BLaER1 (cell line): ENCODE results near the gene FOXA2.
A peak's percentile ranks its signal among the peaks of the same experiment; 100 is the strongest.

ENCODE experiments used
- H3K27ac ChIP-seq: shearing (Covaris generic); formaldehyde crosslinking; 2 replicates; pipeline ENCODE4 v1.8.1; 2022
- H3K27me3 ChIP-seq: shearing (Covaris generic); formaldehyde crosslinking; 2 replicates; pipeline ENCODE4 v1.8.1; 2022
- H3K36me3 ChIP-seq: shearing (Covaris generic); formaldehyde crosslinking; 2 replicates; pipeline ENCODE4 v1.8.1; 2022
- H3K4me1 ChIP-seq: shearing (Covaris generic); formaldehyde crosslinking; 2 replicates; pipeline ENCODE4 v1.8.1; 2022
- H3K4me2 ChIP-seq: shearing (Covaris generic); formaldehyde crosslinking; 2 replicates; pipeline ENCODE4 v1.8.1; 2022
- H3K4me3 ChIP-seq: shearing (Covaris generic); formaldehyde crosslinking; 2 replicates; pipeline ENCODE4 v1.8.1; 2022
- H3K9ac ChIP-seq: shearing (Covaris generic); formaldehyde crosslinking; 2 replicates; pipeline ENCODE4 v1.8.1; 2022
- H3K9me3 ChIP-seq: shearing (Covaris generic); formaldehyde crosslinking; 2 replicates; pipeline ENCODE4 v1.8.1; 2022
- H4K20me1 ChIP-seq: shearing (Covaris generic); formaldehyde crosslinking; 2 replicates; pipeline ENCODE4 v1.8.1; 2022
- Cebpa-rat ChIP-seq: shearing (Covaris generic); IDR thresholded peaks from 2 replicates; pipeline ENCODE4 v1.8.1; 2022

The FOXA2 gene

GRCh38 chr20:22578221-22579118, 5.9 kb downstream of the FOXA2 start:
- no peak for TF ChIP-seq Cebpa-rat
- peaks cover 73% of the 10 kb centered on the region for H3K27me3 ChIP-seq
- peak overlapping the region; percentile 24; the same call in 1 of the 2 replicates for H3K4me3 ChIP-seq
- H3K9ac ChIP-seq, result no peak overlapping the region
- no peaks in the 10 kb centered on the region for H4K20me1 ChIP-seq
- no peak overlapping the region for H3K27ac ChIP-seq
- peaks cover 20% of the 10 kb centered on the region for H3K36me3 ChIP-seq
- no peak overlapping the region for H3K4me2 ChIP-seq
- peaks cover 37% of the 10 kb centered on the region for H3K4me1 ChIP-seq
- H3K9me3 ChIP-seq, result peaks cover 61% of the 10 kb centered on the region

GRCh38 chr20:22577515-22578220, 6.7 kb downstream of the FOXA2 start:
- H3K9me3 ChIP-seq, result peaks cover 55% of the 10 kb centered on the region
- H4K20me1 ChIP-seq, result no peaks in the 10 kb centered on the region
- H3K9ac ChIP-seq, result no peak overlapping the region
- H3K27ac ChIP-seq, result no peak overlapping the region
- no peak overlapping the region for H3K4me2 ChIP-seq
- TF ChIP-seq Cebpa-rat, result no peak
- H3K27me3 ChIP-seq, result peaks cover 70% of the 10 kb centered on the region
- H3K4me3 ChIP-seq, result peak overlapping the region; percentile 24; the same call in 1 of the 2 replicates
- H3K36me3 ChIP-seq, result peaks cover 19% of the 10 kb centered on the region
- peaks cover 44% of the 10 kb centered on the region for H3K4me1 ChIP-seq

DNA sequence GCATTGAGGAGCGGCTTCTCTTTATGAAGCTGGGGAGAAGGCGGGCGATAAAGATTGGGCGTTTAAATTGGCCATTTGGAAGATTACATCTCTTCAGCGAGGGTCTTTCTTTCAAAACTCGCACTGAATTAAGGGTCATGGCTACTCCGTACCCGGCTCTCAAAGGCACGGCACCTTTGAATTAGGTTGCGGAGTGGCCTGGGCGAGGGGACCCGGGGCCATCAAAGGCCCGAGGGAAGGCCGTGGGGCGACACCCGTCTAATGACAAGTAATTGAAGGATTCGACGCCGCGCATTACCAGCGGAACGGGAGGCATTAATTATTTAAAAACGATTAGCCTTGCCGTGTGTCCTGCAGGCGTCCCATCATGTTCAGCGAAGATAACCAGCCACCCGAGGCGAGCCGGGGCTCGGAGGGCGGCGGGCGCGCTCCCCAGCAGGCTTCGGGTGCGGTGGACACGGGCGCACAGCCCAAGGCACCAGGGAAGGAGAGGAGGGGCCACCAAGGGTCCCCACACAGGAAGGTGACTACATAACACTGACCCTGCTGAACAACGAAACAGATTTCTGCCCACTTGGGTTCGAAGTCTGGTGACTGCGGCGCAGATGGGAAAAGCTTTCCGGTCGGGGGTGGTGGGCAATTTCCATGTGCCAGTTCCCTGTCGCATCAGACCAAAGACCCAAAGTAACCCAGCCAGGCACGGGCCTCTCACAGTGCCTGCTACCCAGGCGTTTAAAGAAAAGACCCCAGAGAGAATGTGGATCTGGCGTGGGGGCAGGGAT, 7.4 kb downstream of the FOXA2 start:
- Histone ChIP-seq H4K20me1 (no peaks in the 10 kb centered on the region), H3K27ac (no peak overlapping the region), H3K4me1 (peaks cover 44% of the 10 kb centered on the region), H3K36me3 (peaks cover 12% of the 10 kb centered on the region), H3K4me2 (peak overlapping the region; percentile 89), H3K27me3 (peaks cover 66% of the 10 kb centered on the region), H3K4me3 (peak overlapping the region; percentile 24; the same call in 1 of the 2 replicates), H3K9me3 (peaks cover 48% of the 10 kb centered on the region), H3K9ac (no peak overlapping the region)
- no peak for TF ChIP-seq Cebpa-rat

GRCh38 chr20:22576273-22576672, 8.1 kb downstream of the FOXA2 start:
- Histone ChIP-seq H3K27ac (peak overlapping the region; percentile 85; the same call in 1 of the 2 replicates), H3K36me3 (peaks cover 9% of the 10 kb centered on the region; the same call in 1 of the 2 replicates), H3K4me1 (peaks cover 44% of the 10 kb centered on the region), H3K4me3 (peak overlapping the region; percentile 24; the same call in 1 of the 2 replicates), H4K20me1 (no peaks in the 10 kb centered on the region), H3K9ac (no peak overlapping the region; the same call in 1 of the 2 replicates), H3K9me3 (peaks cover 42% of the 10 kb centered on the region), H3K27me3 (peaks cover 66% of the 10 kb centered on the region), H3K4me2 (peak overlapping the region; percentile 89)
- TF ChIP-seq Cebpa-rat, result no peak

DNA sequence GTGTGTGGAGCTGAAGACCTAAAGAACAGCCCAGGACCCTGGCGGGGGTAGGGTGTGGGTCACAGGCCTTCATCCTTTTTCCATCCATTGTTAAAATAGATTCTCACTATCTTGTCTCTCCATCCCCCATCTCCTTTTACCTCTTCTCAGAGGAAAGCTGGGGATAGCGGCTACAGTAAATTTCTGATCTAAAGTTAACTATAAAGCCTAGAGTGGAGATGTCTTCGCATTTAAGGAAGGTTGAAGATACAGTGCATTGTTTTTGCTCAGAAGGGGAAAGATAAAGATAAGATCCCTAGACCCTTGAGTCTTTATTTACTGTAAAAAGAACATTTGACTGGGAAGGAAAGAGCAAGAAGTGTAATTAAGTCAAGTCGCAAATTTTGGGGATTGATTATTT, 8.6 kb downstream of the FOXA2 start:
- peak overlapping the region; percentile 46; the same call in 1 of the 2 replicates for H3K4me3 ChIP-seq

GRCh38 chr20:22575087-22575721, 9.2 kb downstream of the FOXA2 start:
- no peak for TF ChIP-seq Cebpa-rat
- H3K4me1 ChIP-seq, result peaks cover 44% of the 10 kb centered on the region
- no peaks in the 10 kb centered on the region for H4K20me1 ChIP-seq
- H3K9me3 ChIP-seq, result peaks cover 39% of the 10 kb centered on the region
- H3K36me3 ChIP-seq, result peaks cover 9% of the 10 kb centered on the region; the same call in 1 of the 2 replicates
- peak overlapping the region; percentile 57; the same call in 1 of the 2 replicates for H3K9ac ChIP-seq
- H3K4me3 ChIP-seq, result peak overlapping the region; percentile 46; the same call in 1 of the 2 replicates
- peak overlapping the region; percentile 89 for H3K4me2 ChIP-seq
- H3K27me3 ChIP-seq, result peaks cover 66% of the 10 kb centered on the region
- H3K27ac ChIP-seq, result peak overlapping the region; percentile 85

More for the DNA sequence above, 8.6 kb downstream of the FOXA2 start:
- Histone ChIP-seq H3K9ac (peak overlapping the region; percentile 57; the same call in 1 of the 2 replicates), H3K27me3 (peaks cover 66% of the 10 kb centered on the region), H3K36me3 (peaks cover 9% of the 10 kb centered on the region; the same call in 1 of the 2 replicates), H3K4me2 (peak overlapping the region; percentile 89), H4K20me1 (no peaks in the 10 kb centered on the region), H3K4me1 (peaks cover 44% of the 10 kb centered on the region), H3K27ac (peak overlapping the region; percentile 85; the same call in 1 of the 2 replicates), H3K9me3 (peaks cover 42% of the 10 kb centered on the region)
- no peak for TF ChIP-seq Cebpa-rat

GRCh38 chr20:22574545-22575086, 9.8 kb downstream of the FOXA2 start:
- Histone ChIP-seq H3K27ac (peak overlapping the region; percentile 85), H3K27me3 (peaks cover 66% of the 10 kb centered on the region), H3K4me2 (peak overlapping the region; percentile 89), H3K9ac (no peak overlapping the region; the same call in 1 of the 2 replicates), H3K9me3 (peaks cover 33% of the 10 kb centered on the region), H3K4me3 (peak overlapping the region; percentile 46; the same call in 1 of the 2 replicates), H3K4me1 (peaks cover 44% of the 10 kb centered on the region), H3K36me3 (peaks cover 9% of the 10 kb centered on the region; the same call in 1 of the 2 replicates), H4K20me1 (no peaks in the 10 kb centered on the region)
- no peak for TF ChIP-seq Cebpa-rat

GRCh38 chr20:22572491-22572890, 11.9 kb downstream of the FOXA2 start:
- peaks cover 28% of the 10 kb centered on the region for H3K9me3 ChIP-seq
- peaks cover under 1% of the 10 kb centered on the region; the same call in 1 of the 2 replicates for H3K36me3 ChIP-seq
- TF ChIP-seq Cebpa-rat, result no peak
- peaks cover 15% of the 10 kb centered on the region for H4K20me1 ChIP-seq
- H3K4me2 ChIP-seq, result no peak overlapping the region
- peaks cover 67% of the 10 kb centered on the region for H3K27me3 ChIP-seq
- no peak overlapping the region for H3K4me3 ChIP-seq
- no peak overlapping the region for H3K27ac ChIP-seq
- no peak overlapping the region for H3K9ac ChIP-seq
- H3K4me1 ChIP-seq, result peaks cover 44% of the 10 kb centered on the region
